Neural cell (in vitro differentiated cells): Measurements from ENCODE around the gene FTL. TPM values are rescaled to one million over a fixed set of nuclear protein-coding genes. Genes with fewer than 3 reads are reported as not detected.

Experiments
- H2AFZ ChIP-seq: fragments of 200-600, 300-800 bp; sonication (generic), shearing (Covaris generic); 2 replicates; pipeline ENCODE4 v1.6.0; 2014; ENCODE audit warnings: low read depth, mild to moderate bottlenecking, antibody characterized with exemption, low read length, moderate library complexity
- H3F3A ChIP-seq: fragments of 200-600 bp; shearing (Covaris generic); 2 replicates; pipeline ENCODE4 v1.6.1; 2016; ENCODE audit warnings: mild to moderate bottlenecking, moderate library complexity, mixed read lengths, antibody characterized with exemption, low read length; ENCODE audit not compliant: insufficient read depth, poor library complexity, severe bottlenecking
- H3K27ac ChIP-seq: fragments of 200-600, 300-800 bp; sonication (generic), shearing (Covaris generic); 2 replicates; pipeline ENCODE4 v1.5.1; 2014; ENCODE audit warnings: mild to moderate bottlenecking, low read length, moderate library complexity
- H3K27me3 ChIP-seq: fragments of 300-800, 200-600 bp; sonication (generic), shearing (Covaris generic); 2 replicates; pipeline ENCODE4 v1.6.0; 2014; ENCODE audit warnings: mild to moderate bottlenecking, low read depth, low read length, moderate library complexity; ENCODE audit not compliant: insufficient read depth
- H3K36me3 ChIP-seq: fragments of 300-800, 200-600 bp; sonication (generic), shearing (Covaris generic); 2 replicates; pipeline ENCODE4 v1.5.1; 2014; ENCODE audit warnings: mild to moderate bottlenecking, antibody characterized with exemption, low read length, moderate library complexity; ENCODE audit not compliant: insufficient read depth
- H3K4me2 ChIP-seq: fragments of 300-800, 200-600 bp; sonication (generic), shearing (Covaris generic); 2 replicates; pipeline ENCODE4 v1.6.0; 2014; ENCODE audit warnings: mild to moderate bottlenecking, low read length
- H3K4me3 ChIP-seq: fragments of 300-800, 200-600 bp; sonication (generic), shearing (Covaris generic); 2 replicates; pipeline ENCODE4 v1.5.1; 2014; ENCODE audit warnings: mild to moderate bottlenecking, low read length, moderate library complexity
- H3K79me2 ChIP-seq: fragments of 200-600 bp; shearing (Covaris generic); replicated peaks from 2 replicates; pipeline ENCODE4 v1.6.0; 2014; ENCODE audit warnings: mild to moderate bottlenecking, low read length, moderate library complexity; ENCODE audit not compliant: insufficient read depth
- H3K9ac ChIP-seq: fragments of 300-800, 200-600 bp; sonication (generic), shearing (Covaris generic); 2 replicates; pipeline ENCODE4 v1.6.1; 2016; ENCODE audit warnings: mild to moderate bottlenecking, low read length, mixed read lengths
- H3K9me2 ChIP-seq: fragments of 200-600 bp; shearing (Covaris generic); 2 replicates; pipeline ENCODE4 v1.6.1; 2016; ENCODE audit warnings: mild to moderate bottlenecking, low read length, mixed read lengths; ENCODE audit not compliant: insufficient read depth
- H3K9me3 ChIP-seq: fragments of 200-600, 300-800 bp; sonication (generic), shearing (Covaris generic); 2 replicates; pipeline ENCODE4 v1.6.1; 2016; ENCODE audit warnings: mild to moderate bottlenecking, mixed run types, low read length, moderate library complexity, mixed read lengths
- H4K20me1 ChIP-seq: fragments of 200-600 bp; shearing (Covaris generic); 2 replicates; pipeline ENCODE4 v1.6.1; 2016; ENCODE audit warnings: mild to moderate bottlenecking, mixed run types; ENCODE audit not compliant: insufficient read depth
- EP300 ChIP-seq: fragments of 450-650 bp; conservative IDR thresholded peaks from 2 replicates; pipeline ENCODE4 v1.6.1; 2014; ENCODE audit warnings: antibody characterized with exemption, mild to moderate bottlenecking, moderate library complexity; ENCODE audit not compliant: poor library complexity, severe bottlenecking
- EZH2 ChIP-seq: fragments of 200-600, 300-800 bp; shearing (Covaris generic), sonication (generic); IDR thresholded peaks from 2 replicates; pipeline ENCODE4 v1.6.1; 2014; ENCODE audit warnings: antibody characterized with exemption, low read length, borderline replicate concordance, mild to moderate bottlenecking; ENCODE audit not compliant: insufficient read depth, poor library complexity, severe bottlenecking
- MXI1 ChIP-seq: fragments of 450-650 bp; conservative IDR thresholded peaks from 2 replicates; pipeline ENCODE4 v1.6.1; 2014; ENCODE audit warnings: antibody characterized with exemption, mild to moderate bottlenecking; ENCODE audit not compliant: poor library complexity, severe bottlenecking
- POLR2AphosphoS5 ChIP-seq: IDR thresholded peaks from 2 replicates; pipeline ENCODE4 v1.6.1; 2012
- RAD21 ChIP-seq: fragments of 450-650 bp; conservative IDR thresholded peaks from 2 replicates; pipeline ENCODE4 v1.6.1; 2014; ENCODE audit warnings: antibody characterized with exemption, mild to moderate bottlenecking, moderate library complexity
- SMC3 ChIP-seq: fragments of 450-650 bp; conservative IDR thresholded peaks from 2 replicates; pipeline ENCODE4 v1.6.1; 2014; ENCODE audit warnings: antibody characterized with exemption, mild to moderate bottlenecking, moderate library complexity; ENCODE audit not compliant: poor library complexity
- TAF1 ChIP-seq: IDR thresholded peaks from 2 replicates; pipeline ENCODE4 v1.6.1; 2012; ENCODE audit warnings: low read depth
- polyA plus RNA-seq: library from polyadenylated mRNA; depleted of rRNA; stranded (reverse); fragments of >200 nt; gene quantifications from 2 replicates; pipeline ENCODE4 v1.2.3, GENCODE V29; 2014
- TF ChIP-seq, protein P1 (sequence below): fragments of 450-650 bp; IDR thresholded peaks from 2 replicates; pipeline ENCODE4 v1.5.1; 2014; ENCODE audit warnings: antibody characterized with exemption, mild to moderate bottlenecking, moderate library complexity; ENCODE audit not compliant: poor library complexity, severe bottlenecking
- TF ChIP-seq, protein P2 (sequence below): IDR thresholded peaks from 2 replicates; pipeline ENCODE4 v1.6.1; 2012; ENCODE audit warnings: borderline replicate concordance

The FTL gene
- polyA plus RNA-seq, 1 donor from 2014 or later = 886 TPM

GRCh38 chr19:48928164-48929025 is 36.7 kb upstream of the FTL start:
- Histone ChIP-seq H3F3A (no peaks in the 10 kb centered on the region), H3K4me2 (no peak overlapping the region), H3K9me2 (no peaks in the 10 kb centered on the region), H3K79me2 (no peaks in the 10 kb centered on the region), H4K20me1 (no peaks in the 10 kb centered on the region), H3K36me3 (no peaks in the 10 kb centered on the region), H3K27ac (no peak overlapping the region), H3K4me3 (no peak overlapping the region), H2AFZ (no peak overlapping the region), H3K27me3 (peaks cover 10% of the 10 kb centered on the region), H3K9me3 (no peaks in the 10 kb centered on the region), H3K9ac (no peak overlapping the region)
- TF ChIP-seq MXI1 = no peak
- TF ChIP-seq RAD21 = no peak
- no peak for TF ChIP-seq TAF1
- TF ChIP-seq, protein P1, sequence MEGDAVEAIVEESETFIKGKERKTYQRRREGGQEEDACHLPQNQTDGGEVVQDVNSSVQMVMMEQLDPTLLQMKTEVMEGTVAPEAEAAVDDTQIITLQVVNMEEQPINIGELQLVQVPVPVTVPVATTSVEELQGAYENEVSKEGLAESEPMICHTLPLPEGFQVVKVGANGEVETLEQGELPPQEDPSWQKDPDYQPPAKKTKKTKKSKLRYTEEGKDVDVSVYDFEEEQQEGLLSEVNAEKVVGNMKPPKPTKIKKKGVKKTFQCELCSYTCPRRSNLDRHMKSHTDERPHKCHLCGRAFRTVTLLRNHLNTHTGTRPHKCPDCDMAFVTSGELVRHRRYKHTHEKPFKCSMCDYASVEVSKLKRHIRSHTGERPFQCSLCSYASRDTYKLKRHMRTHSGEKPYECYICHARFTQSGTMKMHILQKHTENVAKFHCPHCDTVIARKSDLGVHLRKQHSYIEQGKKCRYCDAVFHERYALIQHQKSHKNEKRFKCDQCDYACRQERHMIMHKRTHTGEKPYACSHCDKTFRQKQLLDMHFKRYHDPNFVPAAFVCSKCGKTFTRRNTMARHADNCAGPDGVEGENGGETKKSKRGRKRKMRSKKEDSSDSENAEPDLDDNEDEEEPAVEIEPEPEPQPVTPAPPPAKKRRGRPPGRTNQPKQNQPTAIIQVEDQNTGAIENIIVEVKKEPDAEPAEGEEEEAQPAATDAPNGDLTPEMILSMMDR = no peak
- TF ChIP-seq EP300 = no peak

DNA sequence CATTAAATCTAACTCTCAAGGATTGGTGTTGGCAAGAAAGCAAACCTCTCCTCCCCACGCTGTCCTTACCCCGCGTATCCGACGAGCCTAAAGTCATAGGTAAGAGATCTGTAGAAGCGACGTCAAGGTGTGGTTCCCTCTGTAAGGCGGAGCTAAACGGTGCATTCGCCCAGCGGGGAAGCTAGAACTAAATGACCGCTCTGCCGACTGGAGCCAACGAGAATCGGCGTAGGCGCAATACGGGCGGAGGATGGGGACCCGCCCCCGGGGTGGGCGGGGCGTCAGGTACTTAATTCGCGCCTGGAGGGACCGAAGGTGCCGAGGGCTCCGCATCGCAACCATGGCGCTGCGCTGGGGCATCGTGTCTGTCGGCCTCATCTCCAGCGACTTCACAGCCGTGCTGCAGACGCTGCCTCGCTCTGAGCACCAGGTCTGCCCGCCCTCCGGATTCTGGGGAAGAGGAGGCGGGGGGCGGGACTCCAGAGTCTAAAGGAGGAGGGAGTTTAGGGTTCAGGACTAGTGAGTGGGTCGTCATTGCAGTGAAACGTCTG is 31.7 kb upstream of the FTL start, which contains the start of gene DHDH:
Gene DHDH, plus strand, starts transcription at position 318 of the 551 bp plus-strand sequence. Its CDS starts 23 bp downstream, at position 341.
- H2AFZ ChIP-seq = peak within 1 kb of the TSS; percentile 47
- peak within 1 kb of the TSS; percentile 61 for H3K9ac ChIP-seq
- no peaks in the 10 kb centered on the region for H3K9me2 ChIP-seq
- H4K20me1 ChIP-seq = no peaks in the 10 kb centered on the region
- H3K4me2 ChIP-seq = peak within 1 kb of the TSS; percentile 71
- H3K36me3 ChIP-seq = no peaks in the 10 kb centered on the region
- H3K9me3 ChIP-seq = no peaks in the 10 kb centered on the region
- peak within 1 kb of the TSS; percentile 16 for H3K27ac ChIP-seq
- H3F3A ChIP-seq = no peaks in the 10 kb centered on the region
- peak within 1 kb of the TSS; percentile 73 for H3K4me3 ChIP-seq
- H3K79me2 ChIP-seq = no peaks in the 10 kb centered on the region
- peaks cover 10% of the 10 kb centered on the region for H3K27me3 ChIP-seq
- TF ChIP-seq POLR2AphosphoS5 = peak; percentile 62
- TF ChIP-seq SMC3 = peak; percentile 24
- no peak for TF ChIP-seq EZH2
- peak; percentile 55 for TF ChIP-seq TAF1
- TF ChIP-seq RAD21 = peak; percentile 22
- TF ChIP-seq EP300 = no peak
- TF ChIP-seq, protein P1 = peak; percentile 28
- TF ChIP-seq, protein P2, sequence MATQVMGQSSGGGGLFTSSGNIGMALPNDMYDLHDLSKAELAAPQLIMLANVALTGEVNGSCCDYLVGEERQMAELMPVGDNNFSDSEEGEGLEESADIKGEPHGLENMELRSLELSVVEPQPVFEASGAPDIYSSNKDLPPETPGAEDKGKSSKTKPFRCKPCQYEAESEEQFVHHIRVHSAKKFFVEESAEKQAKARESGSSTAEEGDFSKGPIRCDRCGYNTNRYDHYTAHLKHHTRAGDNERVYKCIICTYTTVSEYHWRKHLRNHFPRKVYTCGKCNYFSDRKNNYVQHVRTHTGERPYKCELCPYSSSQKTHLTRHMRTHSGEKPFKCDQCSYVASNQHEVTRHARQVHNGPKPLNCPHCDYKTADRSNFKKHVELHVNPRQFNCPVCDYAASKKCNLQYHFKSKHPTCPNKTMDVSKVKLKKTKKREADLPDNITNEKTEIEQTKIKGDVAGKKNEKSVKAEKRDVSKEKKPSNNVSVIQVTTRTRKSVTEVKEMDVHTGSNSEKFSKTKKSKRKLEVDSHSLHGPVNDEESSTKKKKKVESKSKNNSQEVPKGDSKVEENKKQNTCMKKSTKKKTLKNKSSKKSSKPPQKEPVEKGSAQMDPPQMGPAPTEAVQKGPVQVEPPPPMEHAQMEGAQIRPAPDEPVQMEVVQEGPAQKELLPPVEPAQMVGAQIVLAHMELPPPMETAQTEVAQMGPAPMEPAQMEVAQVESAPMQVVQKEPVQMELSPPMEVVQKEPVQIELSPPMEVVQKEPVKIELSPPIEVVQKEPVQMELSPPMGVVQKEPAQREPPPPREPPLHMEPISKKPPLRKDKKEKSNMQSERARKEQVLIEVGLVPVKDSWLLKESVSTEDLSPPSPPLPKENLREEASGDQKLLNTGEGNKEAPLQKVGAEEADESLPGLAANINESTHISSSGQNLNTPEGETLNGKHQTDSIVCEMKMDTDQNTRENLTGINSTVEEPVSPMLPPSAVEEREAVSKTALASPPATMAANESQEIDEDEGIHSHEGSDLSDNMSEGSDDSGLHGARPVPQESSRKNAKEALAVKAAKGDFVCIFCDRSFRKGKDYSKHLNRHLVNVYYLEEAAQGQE = peak; percentile 28
- peak; percentile 62 for TF ChIP-seq MXI1
